OCI-LY3 (cell line): Measurements from ENCODE around the gene LSMEM2.

Source experiments
- CTCF ChIP-seq: fragments of 200-600, 300-600 bp; sonication (generic); IDR thresholded peaks from 2 replicates; pipeline ENCODE4 v1.5.1; 2014; ENCODE audit warnings: antibody characterized with exemption, low read length, low read depth
- EZH2phosphoT487 ChIP-seq: fragments of 200-600 bp; shearing (Covaris generic); IDR thresholded peaks from 2 replicates; pipeline ENCODE4 v1.6.1; 2018; ENCODE audit warnings: antibody characterized with exemption, mixed run types, low read depth

GRCh38 chr3:50297896-50298725, 19.2 kb downstream of the LSMEM2 start:
- TF ChIP-seq CTCF = no peak
- TF ChIP-seq EZH2phosphoT487 = no peak
